Measurements from ENCODE around the gene SLC24A3.

Gene SLC24A3

DNA sequence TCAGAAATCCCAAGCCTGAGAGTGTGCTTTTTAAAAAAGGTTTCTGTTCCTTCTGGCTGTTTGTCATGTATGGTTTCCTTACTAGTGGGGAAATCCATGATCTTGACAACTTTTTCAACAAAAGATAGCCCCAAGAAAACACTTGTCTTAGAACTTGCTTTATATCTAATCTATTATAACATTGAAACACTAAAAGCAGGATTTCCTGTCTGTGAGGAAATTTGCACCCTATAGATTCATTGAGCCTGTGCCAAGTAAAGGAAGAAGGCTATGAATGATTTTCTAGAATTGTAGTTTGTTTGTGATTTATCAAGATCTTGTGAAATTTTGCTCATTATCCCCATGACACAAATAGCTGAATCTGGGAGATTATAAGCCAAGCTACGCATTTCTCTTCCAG is 307.0 kb downstream of the SLC24A3 start:
- Histone ChIP-seq H4K5ac (ENCODE audit: low read length) (no peak overlapping the region), H3K4me1 (ENCODE audit: control insufficient read depth, low read depth, low read length) (no peaks in the 10 kb centered on the region), H3K18ac (ENCODE audit: low read length) (no peak overlapping the region), H2AK5ac (ENCODE audit: low read length) (no peak overlapping the region), H3K4me2 (ENCODE audit: low read length) (no peak overlapping the region), H3K56ac (ENCODE audit: low read length) (no peak overlapping the region), H3K23ac (ENCODE audit: low read length) (no peak overlapping the region), H2BK5ac (ENCODE audit: low read length) (no peak overlapping the region), H3K79me2 (ENCODE audit: control insufficient read depth, insufficient read depth, low read length) (no peaks in the 10 kb centered on the region), H3K36me3 (ENCODE audit: control insufficient read depth, insufficient read depth, low read length) (no peaks in the 10 kb centered on the region), H2BK15ac (replicated peaks; ENCODE audit: low read depth) (no peak overlapping the region), H3K4ac (ENCODE audit: low read depth, low read length) (no peak overlapping the region), H3K4me3 (ENCODE audit: low read length) (no peak overlapping the region), H3K27me3 (ENCODE audit: insufficient read depth, low read length, poor library complexity) (no peaks in the 10 kb centered on the region), H3K79me1 (ENCODE audit: low read length) (no peaks in the 10 kb centered on the region), H4K8ac (ENCODE audit: low read depth, low read length) (no peak overlapping the region), H3K9ac (ENCODE audit: low read length) (no peak overlapping the region), H2BK120ac (ENCODE audit: low read depth, low read length) (no peak overlapping the region), H3K27ac (ENCODE audit: low read depth, low read length) (no peak overlapping the region)
- WGBS (ENCODE audit: extremely low coverage, insufficient coverage, low lambda C conversion rate), result no CpG with 5 or more reads among the region's 1 CpG
- DNase-seq, result no peak

DNA sequence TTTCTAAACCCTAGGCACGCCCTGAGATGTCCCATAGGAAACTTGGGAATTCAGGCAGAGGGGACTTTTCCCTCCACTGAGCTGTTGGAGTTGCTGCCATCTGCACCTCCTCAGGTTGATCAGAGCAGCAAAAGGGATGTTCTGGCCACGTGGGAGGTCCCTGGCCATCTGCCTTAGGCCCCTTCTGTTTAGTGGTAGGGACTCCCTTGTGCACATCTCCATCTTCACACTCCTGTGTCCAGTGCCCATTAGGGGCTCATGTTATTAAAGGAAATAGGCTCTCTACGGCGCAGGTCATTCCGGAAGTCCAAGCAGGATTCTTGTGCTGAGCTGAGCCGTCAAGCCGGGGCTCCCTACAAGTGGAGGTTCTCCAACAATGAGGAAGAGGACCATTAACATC is 307.8 kb downstream of the SLC24A3 start:
- Histone ChIP-seq H3K56ac (ENCODE audit: low read length) (no peak overlapping the region), H3K23ac (ENCODE audit: low read length) (no peak overlapping the region), H2BK120ac (ENCODE audit: low read depth, low read length) (no peak overlapping the region), H4K8ac (ENCODE audit: low read depth, low read length) (no peak overlapping the region), H3K18ac (ENCODE audit: low read length) (no peak overlapping the region), H3K79me2 (ENCODE audit: control insufficient read depth, insufficient read depth, low read length) (no peaks in the 10 kb centered on the region), H3K79me1 (ENCODE audit: low read length) (no peaks in the 10 kb centered on the region), H3K27ac (ENCODE audit: low read depth, low read length) (no peak overlapping the region), H2AK5ac (ENCODE audit: low read length) (no peak overlapping the region), H3K4me1 (ENCODE audit: control insufficient read depth, low read depth, low read length) (no peaks in the 10 kb centered on the region), H3K4me3 (ENCODE audit: low read length) (no peak overlapping the region), H4K5ac (ENCODE audit: low read length) (no peak overlapping the region), H3K9ac (ENCODE audit: low read length) (no peak overlapping the region), H3K4ac (ENCODE audit: low read depth, low read length) (no peak overlapping the region), H2BK15ac (replicated peaks; ENCODE audit: low read depth) (no peak overlapping the region), H3K36me3 (ENCODE audit: control insufficient read depth, insufficient read depth, low read length) (no peaks in the 10 kb centered on the region), H3K4me2 (ENCODE audit: low read length) (no peak overlapping the region), H2BK5ac (ENCODE audit: low read length) (no peak overlapping the region), H3K27me3 (ENCODE audit: insufficient read depth, low read length, poor library complexity) (no peaks in the 10 kb centered on the region)
- WGBS (ENCODE audit: extremely low coverage, insufficient coverage, low lambda C conversion rate), result no CpG with 5 or more reads among the region's 7 CpGs
- no peak for DNase-seq

DNA sequence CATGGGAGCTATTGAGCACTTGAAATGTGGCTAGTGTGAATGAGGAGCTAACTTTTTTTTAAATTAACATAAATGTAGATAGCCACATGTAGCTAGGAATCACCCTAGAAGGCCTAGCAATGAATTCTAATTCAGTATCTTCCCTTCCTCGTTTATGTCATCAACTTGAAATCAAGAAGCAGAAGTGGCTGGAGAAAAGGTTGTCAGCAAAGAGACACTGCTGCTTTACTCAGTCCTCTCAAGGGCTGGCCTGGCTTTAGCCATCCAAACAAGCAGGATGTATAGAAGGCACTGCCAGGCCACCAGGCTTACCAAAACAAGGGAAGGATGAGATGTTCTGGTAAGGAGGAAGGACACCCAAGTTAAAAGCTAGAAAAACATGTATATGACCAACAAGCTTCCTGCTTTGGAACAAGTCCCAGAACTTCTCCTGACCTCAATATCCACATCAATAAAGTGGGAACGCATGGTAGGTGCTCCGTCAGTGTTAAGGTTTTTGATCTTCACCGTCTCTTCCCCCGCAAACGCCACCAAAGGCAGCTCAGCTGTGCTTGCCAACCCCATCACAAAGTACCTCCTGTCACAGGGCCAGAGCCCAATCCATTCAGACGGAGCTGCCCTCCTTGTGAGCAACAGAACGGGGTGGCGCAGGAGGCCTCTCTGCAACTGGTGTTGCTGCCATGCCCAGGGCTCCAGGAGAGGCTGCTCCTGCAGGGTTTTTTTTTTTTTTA is 309.8 kb downstream of the SLC24A3 start:
- H3K4me1 ChIP-seq (ENCODE audit: control insufficient read depth, low read depth, low read length), result no peaks in the 10 kb centered on the region
- no peak for DNase-seq
- no peak overlapping the region for H3K4me2 ChIP-seq (ENCODE audit: low read length)
- H2AK5ac ChIP-seq (ENCODE audit: low read length), result no peak overlapping the region
- no peak overlapping the region for H3K9ac ChIP-seq (ENCODE audit: low read length)
- H3K79me2 ChIP-seq (ENCODE audit: control insufficient read depth, insufficient read depth, low read length), result no peaks in the 10 kb centered on the region
- no CpG with 5 or more reads among the region's 9 CpGs for WGBS (ENCODE audit: extremely low coverage, insufficient coverage, low lambda C conversion rate)
- no peak overlapping the region for H2BK5ac ChIP-seq (ENCODE audit: low read length)
- H3K36me3 ChIP-seq (ENCODE audit: control insufficient read depth, insufficient read depth, low read length), result no peaks in the 10 kb centered on the region
- H2BK120ac ChIP-seq (ENCODE audit: low read depth, low read length), result no peak overlapping the region
- no peak overlapping the region for H3K18ac ChIP-seq (ENCODE audit: low read length)
- no peak overlapping the region for H3K56ac ChIP-seq (ENCODE audit: low read length)
- H2BK15ac ChIP-seq (replicated peaks; ENCODE audit: low read depth), result no peak overlapping the region
- H3K79me1 ChIP-seq (ENCODE audit: low read length), result no peaks in the 10 kb centered on the region
- no peak overlapping the region for H3K27ac ChIP-seq (ENCODE audit: low read depth, low read length)
- H3K27me3 ChIP-seq (ENCODE audit: insufficient read depth, low read length, poor library complexity), result no peaks in the 10 kb centered on the region
- H3K4ac ChIP-seq (ENCODE audit: low read depth, low read length), result no peak overlapping the region
- H4K5ac ChIP-seq (ENCODE audit: low read length), result no peak overlapping the region
- H3K4me3 ChIP-seq (ENCODE audit: low read length), result no peak overlapping the region
- no peak overlapping the region for H4K8ac ChIP-seq (ENCODE audit: low read depth, low read length)
- H3K23ac ChIP-seq (ENCODE audit: low read length), result no peak overlapping the region

DNA sequence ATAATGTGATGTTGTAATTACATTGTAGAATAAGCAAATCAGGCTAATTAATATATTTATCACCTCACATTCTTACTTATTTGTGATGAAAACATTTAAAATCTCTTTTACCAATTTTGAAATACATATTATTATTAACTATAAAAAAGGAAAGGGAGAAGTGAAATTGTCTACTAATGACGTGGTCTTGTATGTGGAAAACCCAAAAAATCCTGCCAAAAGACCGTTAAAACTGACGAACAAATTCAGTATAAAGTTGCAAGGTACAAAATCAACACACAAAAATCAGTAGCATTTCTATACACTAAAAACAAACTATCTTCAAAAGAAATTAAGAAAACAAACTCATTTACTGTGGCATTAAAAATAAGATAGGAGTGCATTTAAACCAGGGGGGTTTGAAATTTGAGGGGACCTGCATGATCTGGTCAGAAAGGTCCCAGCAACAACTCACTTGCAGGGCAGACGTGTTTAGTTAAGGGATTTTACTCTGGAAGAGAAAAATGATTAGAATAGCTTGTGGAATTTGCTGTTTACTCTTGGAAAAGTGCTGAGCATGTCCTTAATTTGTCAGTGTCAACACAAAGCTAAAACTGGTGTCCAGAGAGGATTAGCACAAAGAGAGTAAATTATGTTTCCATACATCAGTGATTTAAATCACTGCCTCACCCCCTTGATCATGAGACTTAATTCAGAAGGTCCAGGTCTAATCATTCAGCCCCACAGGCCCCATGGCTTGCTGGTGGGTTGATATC is 310.6 kb downstream of the SLC24A3 start:
- no peak overlapping the region for H3K23ac ChIP-seq (ENCODE audit: low read length)
- H2BK5ac ChIP-seq (ENCODE audit: low read length), result no peak overlapping the region
- no peak overlapping the region for H3K4ac ChIP-seq (ENCODE audit: low read depth, low read length)
- no peak overlapping the region for H3K27ac ChIP-seq (ENCODE audit: low read depth, low read length)
- H3K18ac ChIP-seq (ENCODE audit: low read length), result no peak overlapping the region
- H3K56ac ChIP-seq (ENCODE audit: low read length), result no peak overlapping the region
- H3K27me3 ChIP-seq (ENCODE audit: insufficient read depth, low read length, poor library complexity), result no peaks in the 10 kb centered on the region
- H2BK120ac ChIP-seq (ENCODE audit: low read depth, low read length), result no peak overlapping the region
- H3K79me1 ChIP-seq (ENCODE audit: low read length), result no peaks in the 10 kb centered on the region
- H3K9ac ChIP-seq (ENCODE audit: low read length), result no peak overlapping the region
- H2AK5ac ChIP-seq (ENCODE audit: low read length), result no peak overlapping the region
- H3K4me3 ChIP-seq (ENCODE audit: low read length), result no peak overlapping the region
- H3K4me1 ChIP-seq (ENCODE audit: control insufficient read depth, low read depth, low read length), result no peaks in the 10 kb centered on the region
- H4K5ac ChIP-seq (ENCODE audit: low read length), result no peak overlapping the region
- H3K79me2 ChIP-seq (ENCODE audit: control insufficient read depth, insufficient read depth, low read length), result no peaks in the 10 kb centered on the region
- no peak overlapping the region for H4K8ac ChIP-seq (ENCODE audit: low read depth, low read length)
- WGBS (ENCODE audit: extremely low coverage, insufficient coverage, low lambda C conversion rate), result no CpG with 5 or more reads among the region's 4 CpGs
- no peak for DNase-seq
- H2BK15ac ChIP-seq (replicated peaks; ENCODE audit: low read depth), result no peak overlapping the region
- H3K4me2 ChIP-seq (ENCODE audit: low read length), result no peak overlapping the region
- no peaks in the 10 kb centered on the region for H3K36me3 ChIP-seq (ENCODE audit: control insufficient read depth, insufficient read depth, low read length)

DNA sequence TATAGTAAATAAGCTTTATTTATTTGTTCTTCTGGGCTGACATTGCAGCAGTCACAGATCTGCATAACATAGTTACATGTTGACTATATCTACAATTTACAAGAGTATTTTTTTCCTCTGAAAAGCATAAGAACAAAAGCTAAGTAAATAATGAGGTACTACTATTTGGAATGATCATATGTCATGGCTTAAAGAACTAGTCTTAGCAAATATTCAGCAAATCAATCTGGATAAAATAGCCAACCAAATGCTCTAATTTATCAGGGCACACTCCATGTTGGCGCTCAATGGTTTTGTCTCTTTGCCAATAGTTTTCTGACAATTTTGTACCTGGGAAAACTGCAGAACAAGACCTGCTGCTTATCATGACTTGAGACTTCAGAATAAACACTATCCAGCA is 312.2 kb downstream of the SLC24A3 start:
- H3K4me2 ChIP-seq (ENCODE audit: low read length), result no peak overlapping the region
- H4K8ac ChIP-seq (ENCODE audit: low read depth, low read length), result no peak overlapping the region
- no peaks in the 10 kb centered on the region for H3K27me3 ChIP-seq (ENCODE audit: insufficient read depth, low read length, poor library complexity)
- H3K4me3 ChIP-seq (ENCODE audit: low read length), result no peak overlapping the region
- no CpG with 5 or more reads among the region's 1 CpG for WGBS (ENCODE audit: extremely low coverage, insufficient coverage, low lambda C conversion rate)
- no peaks in the 10 kb centered on the region for H3K79me1 ChIP-seq (ENCODE audit: low read length)
- H3K4ac ChIP-seq (ENCODE audit: low read depth, low read length), result no peak overlapping the region
- no peak overlapping the region for H3K23ac ChIP-seq (ENCODE audit: low read length)
- H2BK15ac ChIP-seq (replicated peaks; ENCODE audit: low read depth), result no peak overlapping the region
- no peak overlapping the region for H3K18ac ChIP-seq (ENCODE audit: low read length)
- no peak for DNase-seq
- no peak overlapping the region for H3K27ac ChIP-seq (ENCODE audit: low read depth, low read length)
- H4K5ac ChIP-seq (ENCODE audit: low read length), result no peak overlapping the region
- no peak overlapping the region for H2AK5ac ChIP-seq (ENCODE audit: low read length)
- H3K56ac ChIP-seq (ENCODE audit: low read length), result no peak overlapping the region
- H3K79me2 ChIP-seq (ENCODE audit: control insufficient read depth, insufficient read depth, low read length), result no peaks in the 10 kb centered on the region
- no peak overlapping the region for H2BK120ac ChIP-seq (ENCODE audit: low read depth, low read length)
- no peaks in the 10 kb centered on the region for H3K4me1 ChIP-seq (ENCODE audit: control insufficient read depth, low read depth, low read length)
- H3K36me3 ChIP-seq (ENCODE audit: control insufficient read depth, insufficient read depth, low read length), result no peaks in the 10 kb centered on the region
- no peak overlapping the region for H2BK5ac ChIP-seq (ENCODE audit: low read length)
- no peak overlapping the region for H3K9ac ChIP-seq (ENCODE audit: low read length)

Measured in mesendoderm (in vitro differentiated cells).